C1 segment of cervical spinal cord (tissue), 14 donors: ENCODE measurements around the gene ILK.
A peak's percentile ranks its signal among the peaks of the same experiment; 100 is the strongest.

Source experiments
- DNase-seq, 14 donors: peaks; one replicate each; lab custom pipeline; 2025; lab: John Stamatoyannopoulos, UW

Gene ILK

GRCh38 chr11:6604790-6605189, 1.2 kb downstream of the ILK start:
- DNase-seq = no peak

GRCh38 chr11:6606471-6607189, 3.1 kb downstream of the ILK start:
- peak in 12 of 14 donors; percentile 14 to 83 (median 63) for DNase-seq

DNA sequence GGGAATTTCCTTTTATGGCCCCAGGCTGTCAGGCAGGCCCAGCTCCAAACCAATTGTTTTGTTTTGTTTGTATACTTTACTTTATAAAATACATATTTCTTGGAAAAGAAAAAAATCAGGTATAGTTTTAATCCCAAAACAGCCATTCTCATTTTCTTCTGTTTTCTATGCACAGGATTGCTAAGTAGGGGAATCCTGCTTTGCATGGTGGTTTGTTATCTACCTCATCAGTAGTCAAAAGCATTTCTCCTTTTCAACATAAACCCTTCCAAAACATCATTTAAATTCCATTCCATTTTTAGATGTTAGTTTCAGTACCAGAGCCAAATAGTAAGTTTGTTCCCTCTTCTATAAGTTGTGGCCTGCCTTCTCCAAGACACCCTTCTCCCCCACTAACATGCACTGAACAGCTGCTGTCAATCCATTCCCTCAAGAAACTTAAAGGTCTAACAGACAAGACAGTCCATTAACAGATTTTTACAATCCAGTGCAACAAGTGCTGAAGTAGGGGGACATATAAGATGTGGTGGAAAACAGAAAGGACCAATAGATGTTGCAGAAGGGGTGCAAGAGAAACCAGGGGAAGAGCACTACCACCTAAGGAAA, 3.7 kb downstream of the ILK start:
- no peak for DNase-seq

GRCh38 chr11:6608011-6608410, 4.4 kb downstream of the ILK start:
- no peak for DNase-seq

GRCh38 chr11:6608726-6609501, 5.3 kb downstream of the ILK start:
- DNase-seq = no peak

- no peak for DNase-seq
These were observed 6.0 kb downstream of the ILK start for GRCh38 chr11:6609502-6610015.

DNA sequence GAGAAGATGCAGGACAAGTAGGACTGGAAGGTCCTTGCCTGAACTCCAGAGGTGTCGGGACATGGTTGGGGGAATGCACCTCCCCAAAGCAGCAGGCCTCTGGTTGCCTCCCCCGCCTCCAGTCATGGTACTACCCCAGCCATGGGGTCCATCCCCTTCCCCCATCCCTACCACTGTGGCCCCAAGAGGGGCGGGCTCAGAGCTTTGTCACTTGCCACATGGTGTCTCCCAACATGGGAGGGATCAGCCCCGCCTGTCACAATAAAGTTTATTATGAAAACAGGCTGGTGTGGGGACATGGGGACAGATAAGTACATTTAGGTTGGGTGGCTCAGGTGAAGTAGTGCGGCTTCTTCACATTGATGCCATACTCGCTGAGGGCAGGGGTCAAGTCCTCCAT, 7.0 kb downstream of the ILK start:
- DNase-seq = no peak

DNA sequence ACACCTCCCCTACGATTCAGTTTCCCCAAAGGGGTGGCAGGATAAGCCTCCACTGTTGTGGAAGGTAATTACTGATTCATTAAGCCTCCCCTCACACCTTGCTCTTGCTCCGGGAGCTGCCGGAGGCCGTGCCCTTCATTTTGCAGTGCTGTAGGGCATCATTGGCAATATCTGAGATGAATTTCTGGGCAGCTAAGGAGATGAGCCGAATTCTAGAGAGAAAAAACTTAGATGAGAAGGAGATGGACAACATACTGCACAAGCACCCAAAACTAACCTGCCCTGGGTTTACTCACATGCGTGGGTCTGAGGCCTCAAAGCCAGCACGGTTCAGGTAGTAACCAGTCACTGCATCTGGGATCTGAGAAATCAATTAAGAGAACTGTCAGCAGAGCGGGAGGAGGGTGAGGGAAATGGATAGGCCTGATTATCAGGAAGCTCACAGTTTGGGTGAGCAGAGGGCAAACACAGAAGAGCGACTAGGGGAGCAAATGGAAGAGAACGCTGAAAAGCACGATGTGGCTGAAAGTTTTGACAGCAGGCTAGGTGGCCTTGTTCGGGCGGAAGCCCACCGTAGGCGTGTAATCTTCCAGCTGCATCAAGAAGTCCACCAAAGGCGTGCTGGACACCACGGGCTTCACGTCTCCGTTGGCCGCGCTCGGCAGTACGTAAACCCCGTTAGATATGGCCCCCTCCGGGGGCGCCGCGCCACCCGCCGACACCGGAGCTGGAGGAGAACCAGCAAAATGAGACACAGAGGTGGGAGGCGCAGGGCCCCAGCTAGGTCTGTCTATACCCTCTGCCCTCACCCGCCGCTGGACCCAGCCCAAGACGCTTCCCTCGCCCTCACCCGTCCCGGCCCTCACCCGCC, 7.8 kb downstream of the ILK start:
- no peak for DNase-seq

DNA sequence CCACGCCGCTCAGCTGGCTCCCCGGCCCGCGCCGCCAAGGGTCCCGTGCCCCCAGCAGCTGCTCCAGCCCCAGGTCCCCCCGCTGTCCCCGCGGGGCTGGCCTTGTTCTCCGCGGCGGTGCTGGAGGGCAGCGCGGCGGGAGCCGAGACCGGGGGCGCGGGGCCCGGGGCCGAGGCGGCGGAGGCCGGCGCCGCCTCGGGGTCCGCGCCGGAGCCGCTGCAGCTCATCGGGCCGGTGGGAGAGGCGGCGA, 8.3 kb downstream of the ILK start:
- peak in 1 of 14 donors; percentile 67 for DNase-seq

- peak; percentile 42 to 94 (median 87) for DNase-seq
These were observed 8.9 kb downstream of the ILK start, which contains the start of gene TAF10 for GRCh38 chr11:6612213-6613041. Gene TAF10, minus strand, starts transcription at chr11:6612216. Its CDS starts 27 bp downstream, at chr11:6612189.

- DNase-seq = no peak
These were observed 9.9 kb downstream of the ILK start for GRCh38 chr11:6613496-6613895.

- no peak for DNase-seq
These were observed 10.9 kb downstream of the ILK start for GRCh38 chr11:6614446-6614845.

DNA sequence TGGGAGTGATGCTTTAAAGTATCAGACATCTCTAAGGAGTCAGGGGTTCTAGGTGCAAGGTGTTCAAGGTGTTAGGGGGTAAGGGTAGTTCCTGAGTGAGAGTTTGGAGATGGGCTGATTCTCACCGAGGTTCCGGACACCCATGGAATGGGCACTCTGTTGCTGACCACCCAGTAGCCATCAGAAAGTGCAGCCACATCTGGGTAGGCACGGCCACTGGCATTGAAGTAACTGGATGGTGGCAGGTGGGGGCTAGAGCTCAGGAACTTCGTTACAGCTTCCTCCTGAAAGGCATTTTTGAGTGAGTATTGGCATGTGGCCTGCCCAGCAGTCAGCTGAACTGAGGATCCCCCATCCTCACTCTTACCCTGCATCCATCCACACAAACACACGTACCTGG, 11.5 kb downstream of the ILK start:
- DNase-seq = no peak

- DNase-seq = no peak
These were observed 12.5 kb downstream of the ILK start for GRCh38 chr11:6615882-6616585.

DNA sequence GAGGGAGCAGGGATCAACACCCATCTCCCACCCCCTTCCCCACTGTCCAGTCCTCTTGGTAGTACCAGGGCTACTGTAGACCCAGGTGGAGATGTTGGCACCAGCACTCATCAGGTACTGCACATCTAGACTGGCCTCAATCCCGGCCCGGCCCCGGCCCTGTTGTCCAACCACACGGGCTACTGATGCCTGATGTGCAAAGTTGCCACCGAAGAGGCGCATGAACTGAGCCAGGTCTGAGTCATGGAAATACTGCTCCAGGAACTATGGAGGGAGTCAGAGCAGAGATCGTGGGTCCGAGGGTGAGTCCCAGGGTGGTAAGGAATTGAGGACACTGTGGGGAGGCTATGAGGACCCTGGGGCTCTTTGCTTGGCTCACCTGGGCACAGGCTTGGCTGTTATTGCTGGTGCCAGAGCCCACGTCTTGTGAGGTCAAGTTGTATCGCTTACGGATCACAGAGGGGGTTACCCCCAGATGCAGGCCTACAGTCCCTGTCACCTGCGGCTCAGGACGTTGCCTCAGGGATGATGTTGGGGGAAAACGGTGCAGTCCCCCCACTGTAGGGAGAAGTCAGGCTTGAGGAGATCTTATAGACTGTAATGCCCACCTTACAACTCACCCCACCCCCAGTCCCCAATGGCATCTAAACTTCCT, 13.1 kb downstream of the ILK start:
- DNase-seq = no peak

- DNase-seq = no peak
These were observed 13.8 kb downstream of the ILK start for GRCh38 chr11:6617315-6617781.

GRCh38 chr11:6618117-6619003, 14.8 kb downstream of the ILK start:
- DNase-seq = peak in 11 of 14 donors; percentile 37 to 72 (median 54)

- DNase-seq = peak; percentile 51 to 97 (median 87)
These were observed 15.6 kb downstream of the ILK start, which contains the start of gene TPP1 for GRCh38 chr11:6619004-6619745. Gene TPP1, minus strand, starts transcription at chr11:6619422. Its CDS starts 22 bp downstream, at chr11:6619400.
